Measurements from ENCODE around the gene SGCG.

GRCh38 chr13:23243066-23243465, 62.3 kb downstream of the SGCG start:
- TF ChIP-seq, protein P1, sequence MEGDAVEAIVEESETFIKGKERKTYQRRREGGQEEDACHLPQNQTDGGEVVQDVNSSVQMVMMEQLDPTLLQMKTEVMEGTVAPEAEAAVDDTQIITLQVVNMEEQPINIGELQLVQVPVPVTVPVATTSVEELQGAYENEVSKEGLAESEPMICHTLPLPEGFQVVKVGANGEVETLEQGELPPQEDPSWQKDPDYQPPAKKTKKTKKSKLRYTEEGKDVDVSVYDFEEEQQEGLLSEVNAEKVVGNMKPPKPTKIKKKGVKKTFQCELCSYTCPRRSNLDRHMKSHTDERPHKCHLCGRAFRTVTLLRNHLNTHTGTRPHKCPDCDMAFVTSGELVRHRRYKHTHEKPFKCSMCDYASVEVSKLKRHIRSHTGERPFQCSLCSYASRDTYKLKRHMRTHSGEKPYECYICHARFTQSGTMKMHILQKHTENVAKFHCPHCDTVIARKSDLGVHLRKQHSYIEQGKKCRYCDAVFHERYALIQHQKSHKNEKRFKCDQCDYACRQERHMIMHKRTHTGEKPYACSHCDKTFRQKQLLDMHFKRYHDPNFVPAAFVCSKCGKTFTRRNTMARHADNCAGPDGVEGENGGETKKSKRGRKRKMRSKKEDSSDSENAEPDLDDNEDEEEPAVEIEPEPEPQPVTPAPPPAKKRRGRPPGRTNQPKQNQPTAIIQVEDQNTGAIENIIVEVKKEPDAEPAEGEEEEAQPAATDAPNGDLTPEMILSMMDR (IDR thresholded peaks at IDR 0.05) = no peak
- no peak for TF ChIP-seq POLR2A (IDR thresholded peaks at IDR 0.05)
